GM20000 (cell line): ENCODE data around the gene PDGFA.

Experiments
- DNase-seq: peaks from one replicate; pipeline ENCODE4 v3.0.0; 2012; ENCODE audit warnings: low spot score
- TF ChIP-seq, protein P1 (sequence below): IDR thresholded peaks from 2 replicates; pipeline ENCODE4 v1.5.1; 2012; ENCODE audit warnings: mild to moderate bottlenecking, control low read depth; ENCODE audit errors: extremely low read depth, missing control alignments

PDGFA gene

DNA sequence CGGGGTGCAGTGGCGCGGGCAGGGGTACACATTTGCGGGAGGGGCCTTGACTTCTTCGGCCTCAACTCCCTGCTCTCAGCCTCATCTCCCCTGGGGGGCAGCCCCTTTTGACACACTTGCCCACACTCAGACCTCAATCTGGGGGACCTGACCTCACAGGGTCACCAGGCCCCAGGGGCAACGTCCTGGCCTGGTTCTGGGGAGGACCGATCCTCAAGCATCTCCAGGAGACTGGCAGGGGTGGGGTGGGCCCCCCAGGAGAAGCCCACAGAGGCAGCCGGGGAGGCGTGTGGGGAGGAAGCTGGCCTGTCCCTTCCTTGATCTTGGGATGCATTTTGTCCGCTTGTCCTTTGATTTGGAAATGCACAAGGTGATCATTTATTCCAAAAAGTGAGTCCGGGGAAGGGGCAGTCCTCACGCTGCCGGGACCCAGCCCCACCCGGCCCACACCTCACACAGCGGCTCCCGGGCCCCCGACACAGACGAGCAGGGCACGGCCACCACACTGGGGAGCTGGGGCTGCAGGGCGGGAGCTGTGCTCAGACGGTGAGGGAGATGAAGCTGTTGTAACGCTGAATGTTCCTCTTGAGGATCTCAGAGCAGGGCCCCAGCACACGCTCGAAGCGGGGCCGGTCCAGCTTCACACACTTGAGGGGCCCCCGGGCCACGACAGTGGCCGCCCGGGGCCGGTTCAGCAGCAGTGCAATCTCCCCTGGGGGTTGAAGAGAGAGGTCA lies 30.4 kb upstream of the PDGFA start:
- TF ChIP-seq, protein P1, sequence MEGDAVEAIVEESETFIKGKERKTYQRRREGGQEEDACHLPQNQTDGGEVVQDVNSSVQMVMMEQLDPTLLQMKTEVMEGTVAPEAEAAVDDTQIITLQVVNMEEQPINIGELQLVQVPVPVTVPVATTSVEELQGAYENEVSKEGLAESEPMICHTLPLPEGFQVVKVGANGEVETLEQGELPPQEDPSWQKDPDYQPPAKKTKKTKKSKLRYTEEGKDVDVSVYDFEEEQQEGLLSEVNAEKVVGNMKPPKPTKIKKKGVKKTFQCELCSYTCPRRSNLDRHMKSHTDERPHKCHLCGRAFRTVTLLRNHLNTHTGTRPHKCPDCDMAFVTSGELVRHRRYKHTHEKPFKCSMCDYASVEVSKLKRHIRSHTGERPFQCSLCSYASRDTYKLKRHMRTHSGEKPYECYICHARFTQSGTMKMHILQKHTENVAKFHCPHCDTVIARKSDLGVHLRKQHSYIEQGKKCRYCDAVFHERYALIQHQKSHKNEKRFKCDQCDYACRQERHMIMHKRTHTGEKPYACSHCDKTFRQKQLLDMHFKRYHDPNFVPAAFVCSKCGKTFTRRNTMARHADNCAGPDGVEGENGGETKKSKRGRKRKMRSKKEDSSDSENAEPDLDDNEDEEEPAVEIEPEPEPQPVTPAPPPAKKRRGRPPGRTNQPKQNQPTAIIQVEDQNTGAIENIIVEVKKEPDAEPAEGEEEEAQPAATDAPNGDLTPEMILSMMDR = no peak
- DNase-seq = no peak

DNA sequence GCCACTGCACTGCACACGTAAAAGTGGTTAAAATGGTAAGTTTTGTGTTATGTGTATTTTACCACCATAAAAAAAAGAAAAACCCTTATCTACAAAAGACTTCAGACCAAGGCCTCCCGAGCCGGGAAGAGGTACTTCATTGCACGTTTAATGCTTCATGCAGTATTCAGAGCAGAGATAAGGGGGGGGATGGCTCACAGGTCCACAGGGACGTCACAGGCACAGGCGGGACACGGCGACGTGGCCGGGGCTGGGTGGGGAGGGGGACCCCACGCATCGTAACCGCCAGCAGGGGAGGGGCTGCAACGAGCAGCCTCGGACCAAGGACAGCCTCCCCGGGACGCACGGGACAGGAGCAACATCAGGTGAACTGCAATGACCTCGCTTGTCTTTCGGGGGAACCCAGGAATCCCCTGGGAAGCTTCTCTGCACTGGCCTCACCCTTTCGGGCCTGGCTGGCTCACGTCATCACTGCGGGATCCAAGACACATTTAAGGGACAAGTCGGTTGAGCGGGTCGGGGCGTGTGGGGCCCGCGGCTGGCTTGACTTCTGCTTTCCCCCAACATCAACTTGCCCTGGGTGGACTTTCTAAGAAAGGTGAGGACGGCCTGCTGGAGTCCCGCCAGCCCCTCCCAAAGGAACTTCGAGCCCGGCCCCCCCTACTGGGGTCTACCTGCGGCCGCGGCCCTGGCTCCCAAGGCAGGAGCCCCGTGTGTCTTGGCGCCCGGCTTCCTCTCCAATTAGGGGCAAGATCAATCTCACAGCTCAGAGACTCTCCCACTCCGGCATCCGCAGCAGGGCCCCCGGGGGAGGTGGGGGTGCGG lies 29.6 kb upstream of the PDGFA start:
- DNase-seq = no peak
- TF ChIP-seq, protein P1 = no peak

DNA sequence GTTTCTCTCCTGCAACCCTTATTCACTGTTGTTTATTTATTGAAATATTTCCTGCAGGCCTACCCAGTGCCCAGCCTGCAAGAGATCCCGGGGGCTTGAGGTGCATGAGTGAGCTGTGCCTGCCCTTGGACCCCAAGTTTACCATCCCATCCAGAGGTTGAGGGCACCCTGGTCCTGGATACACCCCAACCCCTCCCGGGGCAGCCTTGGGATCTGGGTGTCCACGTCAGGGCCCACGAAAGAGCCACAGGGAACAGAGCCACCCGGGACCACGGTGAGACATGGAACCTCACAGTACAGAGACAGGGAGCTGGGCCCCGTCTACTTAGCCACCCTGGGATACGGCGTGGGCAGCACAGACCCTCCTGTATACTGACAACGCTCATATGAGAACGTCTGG lies 28.8 kb upstream of the PDGFA start:
- TF ChIP-seq, protein P1 = no peak
- DNase-seq = no peak

DNA sequence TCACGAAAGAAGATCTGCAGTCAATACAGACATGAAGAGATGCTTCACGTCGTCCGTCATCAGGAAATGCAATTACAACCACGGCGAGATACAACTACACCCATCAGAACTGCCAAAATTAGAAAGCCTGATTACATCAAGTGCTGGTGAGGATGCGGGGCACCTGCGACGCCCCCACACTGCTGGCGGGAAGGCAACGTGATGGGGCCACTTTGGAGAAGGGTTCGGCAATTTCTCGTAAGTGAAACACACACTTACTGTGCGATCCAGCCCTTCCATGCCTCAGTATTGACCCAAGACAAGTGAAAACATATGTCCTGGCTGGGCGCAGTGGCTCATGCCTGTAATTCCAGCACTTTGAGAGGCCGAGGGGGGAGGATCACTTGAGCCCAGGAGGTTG lies 25.8 kb upstream of the PDGFA start:
- TF ChIP-seq, protein P1 = no peak
- DNase-seq = no peak

DNA sequence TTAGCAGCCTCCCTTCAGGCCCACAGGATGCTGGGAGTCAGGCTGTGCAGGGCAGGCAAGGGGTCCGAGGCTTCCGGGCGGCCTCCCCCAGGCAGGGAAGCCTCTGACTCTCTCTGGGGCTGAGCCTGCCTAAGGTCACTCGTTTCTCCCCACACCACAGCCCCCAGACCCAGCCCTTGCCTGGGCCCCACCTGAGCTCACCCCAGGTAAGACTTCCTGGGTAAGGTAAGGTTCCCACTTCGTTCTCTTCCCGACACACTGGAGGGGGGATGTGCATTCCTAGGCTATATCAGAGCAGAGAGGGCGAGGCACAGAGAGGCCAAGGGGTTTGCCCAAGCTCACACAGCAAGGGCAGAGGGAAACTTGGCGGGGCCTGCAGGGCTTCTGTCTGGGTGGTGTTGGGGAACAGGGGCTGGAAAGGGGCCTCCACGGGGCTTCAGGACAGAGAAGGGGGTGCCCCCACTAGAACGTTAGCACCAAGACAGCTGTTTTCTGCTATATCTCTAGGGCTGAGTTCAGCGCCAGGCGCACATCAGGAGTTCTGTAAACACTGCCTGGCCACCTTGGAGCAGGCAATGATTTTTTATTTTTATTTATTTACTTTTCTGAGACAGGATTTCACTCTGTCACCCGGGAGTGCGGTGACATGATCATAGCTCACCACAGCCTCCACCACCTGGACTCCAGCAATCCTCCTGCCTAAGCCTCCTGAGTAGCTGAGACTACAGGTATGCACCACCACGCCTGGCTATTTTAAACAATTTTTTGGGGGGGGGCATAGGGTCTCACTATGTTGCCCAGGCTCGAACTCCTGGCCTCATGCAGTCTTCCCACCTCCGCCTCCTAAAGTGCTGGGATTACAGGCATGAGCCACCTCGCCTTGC lies 24.9 kb upstream of the PDGFA start:
- TF ChIP-seq, protein P1 = no peak
- no peak for DNase-seq

DNA sequence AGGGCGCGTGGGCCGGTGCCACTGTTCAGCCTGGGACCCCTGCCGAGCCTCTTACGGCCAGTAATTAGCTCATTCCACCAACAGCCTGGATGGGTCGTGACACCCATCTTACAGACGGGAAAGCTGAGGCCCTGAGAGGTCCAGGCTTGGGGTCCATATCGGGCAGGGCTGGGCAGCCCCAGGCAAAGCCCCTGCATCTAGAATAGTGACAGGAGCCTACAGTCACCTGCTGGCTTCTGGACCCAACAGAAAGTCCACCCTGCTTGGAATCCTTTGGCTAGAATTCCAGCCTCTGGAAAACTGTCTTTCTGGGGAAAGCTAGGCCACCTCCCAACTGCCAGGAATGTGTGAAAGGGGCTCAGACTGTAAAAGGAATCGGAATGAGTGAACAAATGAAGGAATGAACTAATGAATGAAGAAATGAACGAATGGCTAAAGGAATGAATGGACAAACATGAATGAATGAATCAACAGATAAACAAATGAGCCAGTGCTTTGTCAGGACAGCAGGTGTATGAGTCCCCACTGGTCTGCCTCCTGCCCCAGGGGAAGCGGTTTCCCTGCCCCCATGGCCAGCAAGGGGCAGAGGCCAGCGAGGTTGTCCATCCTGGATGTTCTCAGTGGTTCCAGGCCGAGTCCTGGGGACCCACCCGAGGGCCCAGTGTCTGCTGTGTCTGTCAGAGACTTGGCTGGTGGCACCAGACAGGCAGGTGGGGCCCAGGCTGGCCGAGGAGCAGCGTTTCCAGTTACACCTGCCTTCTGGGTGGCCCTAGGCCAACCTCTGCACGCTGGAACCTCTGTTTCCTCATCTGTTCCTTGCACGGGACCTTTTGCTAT lies 24.1 kb upstream of the PDGFA start:
- DNase-seq = no peak
- TF ChIP-seq, protein P1 = no peak
